NCI-H748 (cell line): ENCODE results near the gene TUBB1.

Experiments used
- DNase-seq: peaks from one replicate; lab custom pipeline; 2025; ENCODE audit not compliant: unreplicated experiment; lab: John Stamatoyannopoulos, UW

Gene TUBB1

GRCh38 chr20:58989196-58989595 is 30.0 kb upstream of the TUBB1 start:
- no peak for DNase-seq

GRCh38 chr20:58990651-58991445 is 28.4 kb upstream of the TUBB1 start:
- no peak for DNase-seq

- no peak for DNase-seq
Observed at GRCh38 chr20:58991715-58992114, 27.5 kb upstream of the TUBB1 start.

GRCh38 chr20:58992911-58993310 is 26.3 kb upstream of the TUBB1 start:
- DNase-seq, result no peak

- DNase-seq, result no peak
Observed at GRCh38 chr20:58993332-58994248, 25.6 kb upstream of the TUBB1 start.

GRCh38 chr20:58994390-58995159 is 24.7 kb upstream of the TUBB1 start:
- no peak for DNase-seq

- DNase-seq, result no peak
Observed at GRCh38 chr20:58995461-58996225, 23.6 kb upstream of the TUBB1 start.

GRCh38 chr20:58996226-58996611 is 23.0 kb upstream of the TUBB1 start:
- no peak for DNase-seq

GRCh38 chr20:58997141-58997770 is 22.0 kb upstream of the TUBB1 start:
- DNase-seq, result no peak

GRCh38 chr20:58998656-58999055 is 20.6 kb upstream of the TUBB1 start:
- no peak for DNase-seq

GRCh38 chr20:59000326-59000725 is 18.9 kb upstream of the TUBB1 start:
- no peak for DNase-seq

- DNase-seq, result no peak
Observed at GRCh38 chr20:59001068-59001448, 18.2 kb upstream of the TUBB1 start.

GRCh38 chr20:59001449-59002171 is 17.6 kb upstream of the TUBB1 start:
- DNase-seq, result no peak

- no peak for DNase-seq
Observed at GRCh38 chr20:59002388-59002787, 16.8 kb upstream of the TUBB1 start.

GRCh38 chr20:59002874-59003399 is 16.3 kb upstream of the TUBB1 start:
- no peak for DNase-seq

- no peak for DNase-seq
Observed at GRCh38 chr20:59003836-59004492, 15.3 kb upstream of the TUBB1 start.

- DNase-seq, result no peak
Observed at GRCh38 chr20:59004493-59004762, 14.8 kb upstream of the TUBB1 start.

- DNase-seq, result no peak
Observed at GRCh38 chr20:59004763-59005522, 14.3 kb upstream of the TUBB1 start.
